Upper lobe of right lung (tissue), 1 donor: ENCODE data around the gene PCF11. TPM values are rescaled to one million over a fixed set of nuclear protein-coding genes. Genes with fewer than 3 reads are reported as not detected.

Experiments
- ATAC-seq: fragments of 200-7000 bp; cut with Tn5 transposase; one replicate; pipeline ENCODE4 v1.9.1; 2020; ENCODE audit warnings: mild to moderate bottlenecking, moderate library complexity
- DNase-seq: peaks from one replicate; pipeline ENCODE4 v3.0.0-alpha.2; 2020
- H3K27ac ChIP-seq: fragments of 200-600 bp; one replicate; pipeline ENCODE4 v1.8.0; 2022
- H3K27me3 ChIP-seq: fragments of 200-600 bp; one replicate; pipeline ENCODE4 v1.8.0; 2022; ENCODE audit warnings: mild to moderate bottlenecking
- H3K36me3 ChIP-seq: fragments of 200-600 bp; one replicate; pipeline ENCODE4 v1.8.0; 2022
- H3K4me1 ChIP-seq: fragments of 200-600 bp; one replicate; pipeline ENCODE4 v1.8.0; 2022
- H3K4me3 ChIP-seq: fragments of 200-600 bp; one replicate; pipeline ENCODE4 v1.8.0; 2022; ENCODE audit warnings: mild to moderate bottlenecking
- H3K9me3 ChIP-seq: fragments of 200-600 bp; one replicate; pipeline ENCODE4 v1.8.0; 2022
- intact Hi-C: fragments of 100-400 bp; cut with DNase I; formaldehyde crosslinking; loops from one replicate; pipeline ENCODE4 v1.11.0; 2022
- total RNA-seq: library from RNA; stranded (reverse); fragmentation: NEBNext Ultra II Directional; extraction: Animal tissue kit (Norgen Biotek cat#: 25700); gene quantifications from one replicate; pipeline ENCODE4 v1.2.1, GENCODE V29; 2021
- TF ChIP-seq, protein P1 (sequence below): fragments of 200-600 bp; IDR thresholded peaks from one replicate; pipeline ENCODE4 v1.8.0; 2022; ENCODE audit warnings: antibody characterized with exemption
- donor health status: DM: no; HTN: yes; CAD: no; lungs with severe emphysema.

The PCF11 gene
- total RNA-seq, 1 donor from 2014 or later, result 54.5 TPM

DNA sequence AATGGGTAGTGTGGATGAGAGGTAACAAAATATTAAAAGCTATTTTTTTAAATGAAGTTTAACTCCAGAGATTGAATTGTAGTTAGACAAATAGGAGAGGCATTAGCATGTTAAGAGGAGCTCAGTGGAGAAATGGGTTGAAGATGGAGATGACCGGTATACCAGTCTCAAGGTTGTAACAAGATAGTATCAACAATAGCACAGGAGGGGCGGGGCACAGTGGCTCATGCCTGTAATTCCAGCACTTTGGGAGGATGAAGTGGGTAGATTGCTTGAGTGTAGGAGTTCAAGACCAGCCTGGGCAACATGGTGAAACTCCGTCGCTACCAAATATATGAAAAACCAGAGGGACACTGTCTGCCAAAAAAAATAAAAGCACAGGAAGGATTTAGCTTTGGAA lies 30.5 kb downstream of the PCF11 start:
- no peaks in the 10 kb centered on the region for H3K27me3 ChIP-seq
- peaks cover 89% of the 10 kb centered on the region for H3K36me3 ChIP-seq
- H3K4me3 ChIP-seq, result no peak overlapping the region
- ATAC-seq (no peak), DNase-seq (no peak)
- H3K4me1 ChIP-seq, result peaks cover 7% of the 10 kb centered on the region
- TF ChIP-seq, protein P1, sequence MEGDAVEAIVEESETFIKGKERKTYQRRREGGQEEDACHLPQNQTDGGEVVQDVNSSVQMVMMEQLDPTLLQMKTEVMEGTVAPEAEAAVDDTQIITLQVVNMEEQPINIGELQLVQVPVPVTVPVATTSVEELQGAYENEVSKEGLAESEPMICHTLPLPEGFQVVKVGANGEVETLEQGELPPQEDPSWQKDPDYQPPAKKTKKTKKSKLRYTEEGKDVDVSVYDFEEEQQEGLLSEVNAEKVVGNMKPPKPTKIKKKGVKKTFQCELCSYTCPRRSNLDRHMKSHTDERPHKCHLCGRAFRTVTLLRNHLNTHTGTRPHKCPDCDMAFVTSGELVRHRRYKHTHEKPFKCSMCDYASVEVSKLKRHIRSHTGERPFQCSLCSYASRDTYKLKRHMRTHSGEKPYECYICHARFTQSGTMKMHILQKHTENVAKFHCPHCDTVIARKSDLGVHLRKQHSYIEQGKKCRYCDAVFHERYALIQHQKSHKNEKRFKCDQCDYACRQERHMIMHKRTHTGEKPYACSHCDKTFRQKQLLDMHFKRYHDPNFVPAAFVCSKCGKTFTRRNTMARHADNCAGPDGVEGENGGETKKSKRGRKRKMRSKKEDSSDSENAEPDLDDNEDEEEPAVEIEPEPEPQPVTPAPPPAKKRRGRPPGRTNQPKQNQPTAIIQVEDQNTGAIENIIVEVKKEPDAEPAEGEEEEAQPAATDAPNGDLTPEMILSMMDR, result no peak
- no peaks in the 10 kb centered on the region for H3K9me3 ChIP-seq
- no peak overlapping the region for H3K27ac ChIP-seq
- intact Hi-C loops, result no loop called here

DNA sequence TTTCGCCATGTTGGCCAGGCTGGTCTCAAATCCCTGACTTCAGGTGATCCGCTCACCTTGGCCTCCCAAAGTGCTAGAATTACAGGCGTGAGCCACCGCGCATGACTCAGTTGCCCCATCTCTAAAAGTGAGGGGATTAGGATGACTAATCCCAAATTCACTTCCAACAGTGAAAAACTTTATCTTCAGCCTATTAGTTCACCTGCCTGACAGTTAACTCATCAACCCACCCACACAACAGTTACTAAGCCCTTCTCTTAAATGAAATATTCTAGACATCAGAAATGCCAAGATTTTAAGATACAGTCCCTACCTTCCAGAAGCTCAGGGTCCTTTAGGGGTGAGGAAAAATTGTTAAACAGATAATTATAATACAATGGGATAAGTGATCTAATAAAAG lies 34.6 kb downstream of the PCF11 start:
- Histone ChIP-seq H3K9me3 (no peaks in the 10 kb centered on the region), H3K36me3 (peaks cover 49% of the 10 kb centered on the region), H3K27me3 (no peaks in the 10 kb centered on the region), H3K4me1 (peaks cover 23% of the 10 kb centered on the region), H3K4me3 (no peak overlapping the region), H3K27ac (no peak overlapping the region)
- TF ChIP-seq, protein P1, result no peak
- DNase-seq (no peak), ATAC-seq (no peak)
- intact Hi-C loops, result no loop called here

DNA sequence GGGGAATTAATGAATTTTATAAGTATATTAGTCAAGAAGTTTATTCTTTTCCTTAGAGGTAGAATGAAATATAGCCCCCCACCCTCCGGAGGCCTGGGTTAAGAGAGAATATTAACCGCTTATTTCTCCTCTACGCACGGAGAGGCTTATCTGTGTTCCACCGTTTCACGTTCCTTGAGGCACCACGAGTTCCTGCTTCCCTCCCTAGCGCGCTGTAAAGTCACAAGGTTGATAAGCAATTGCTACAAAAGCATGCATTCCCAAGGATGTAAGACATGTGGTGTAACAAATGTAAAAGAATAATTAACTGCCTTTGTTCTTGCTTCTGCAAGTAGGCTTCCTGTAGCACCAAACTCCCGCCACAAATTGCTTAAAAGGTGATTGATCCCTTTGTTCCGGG lies 35.1 kb downstream of the PCF11 start:
- ATAC-seq (no peak), DNase-seq (no peak)
- Histone ChIP-seq H3K27me3 (no peaks in the 10 kb centered on the region), H3K27ac (no peak overlapping the region), H3K9me3 (no peaks in the 10 kb centered on the region), H3K4me1 (peaks cover 23% of the 10 kb centered on the region), H3K4me3 (no peak overlapping the region), H3K36me3 (peaks cover 44% of the 10 kb centered on the region)
- intact Hi-C loops, result no loop called here
- TF ChIP-seq, protein P1, result no peak

DNA sequence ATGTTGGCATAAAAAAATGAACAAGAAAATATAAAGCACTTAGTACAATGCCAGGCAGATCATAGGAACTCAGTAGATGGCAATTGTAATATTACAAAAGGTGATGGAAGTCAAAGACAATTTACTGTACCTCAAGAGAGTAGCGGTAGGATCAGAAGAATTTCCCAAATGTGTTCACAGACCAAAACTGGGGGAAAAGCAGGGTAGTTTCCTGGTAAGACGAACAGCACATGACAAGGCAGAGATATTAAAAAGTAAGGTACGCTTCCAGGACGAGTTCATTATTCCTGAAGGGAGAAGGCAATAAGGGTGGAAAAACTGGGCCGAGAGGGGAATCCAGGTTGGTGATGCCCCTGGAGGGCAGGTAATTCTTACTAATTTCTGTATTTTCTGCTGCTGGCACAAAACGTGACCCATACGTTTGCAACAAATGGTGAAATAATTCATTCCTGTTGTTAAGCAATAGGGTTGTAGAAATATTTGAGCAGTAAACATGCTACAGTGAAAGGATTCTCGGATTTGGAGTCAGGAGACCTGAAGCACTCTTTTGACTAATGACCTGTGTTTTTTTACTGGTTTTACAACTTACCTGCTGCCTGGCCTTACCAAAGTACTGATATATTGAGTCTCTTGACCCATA lies 35.8 kb downstream of the PCF11 start:
- Histone ChIP-seq H3K4me1 (peaks cover 28% of the 10 kb centered on the region), H3K27ac (peak overlapping the region; percentile 96), H3K27me3 (no peaks in the 10 kb centered on the region), H3K9me3 (no peaks in the 10 kb centered on the region), H3K36me3 (peaks cover 41% of the 10 kb centered on the region), H3K4me3 (peak overlapping the region; percentile 84)
- no peak for ATAC-seq
- intact Hi-C loops, result no loop called here
- no peak for DNase-seq
- TF ChIP-seq, protein P1, result no peak

DNA sequence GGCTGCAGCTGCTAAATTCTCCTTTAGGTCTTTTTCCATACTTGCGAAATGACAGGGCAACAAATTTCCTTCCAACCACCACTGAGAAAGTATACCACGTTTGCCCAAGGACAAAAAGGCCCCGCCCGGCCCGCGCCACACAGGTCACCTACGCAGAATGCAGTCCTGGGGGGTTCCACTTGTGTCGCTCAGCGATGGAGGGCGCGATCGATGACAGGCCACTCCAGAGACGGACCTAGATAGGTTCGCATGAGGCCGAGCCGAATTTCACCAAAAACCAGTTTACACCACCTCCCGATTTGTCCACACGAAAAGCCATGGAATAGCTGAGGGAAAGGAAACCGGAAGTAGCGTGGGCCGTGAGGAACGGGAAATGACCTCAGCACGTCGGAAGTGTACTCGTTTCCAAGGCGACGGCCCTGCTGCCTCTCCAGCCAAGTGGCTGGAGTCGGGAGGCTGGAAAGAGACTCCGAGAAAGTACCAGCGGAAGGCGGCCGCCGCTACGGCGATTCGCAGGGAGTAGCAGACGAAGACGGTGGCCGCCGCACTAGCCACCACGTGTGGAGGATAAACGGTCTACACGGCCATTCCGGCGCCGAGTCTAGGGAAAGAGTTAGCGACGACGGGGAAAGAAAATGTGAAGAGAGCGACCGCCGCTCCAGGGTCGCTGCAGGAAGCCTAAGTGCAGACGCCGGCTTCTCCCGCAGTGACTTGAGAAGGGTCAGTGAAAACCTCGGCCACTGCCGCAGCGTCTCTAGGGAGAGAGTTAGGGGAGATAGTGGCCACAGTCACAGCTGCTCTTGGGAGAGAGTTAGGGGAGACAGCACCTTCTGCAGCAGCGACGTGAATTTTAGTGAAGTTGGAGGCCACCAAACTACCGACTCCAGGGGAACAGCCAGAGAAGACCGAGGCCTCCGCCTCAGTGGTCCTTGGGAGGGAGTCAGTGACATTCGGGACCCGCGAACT lies 36.7 kb downstream of the PCF11 start, which contains the start of gene ANKRD42:
Gene ANKRD42, plus strand, starts transcription at position 398 of the 966 bp plus-strand sequence. CDS start 959 bp downstream, outside the sequence.
- H3K4me1 ChIP-seq, result peaks cover 28% of the 10 kb centered on the region
- ATAC-seq, result peak; percentile 95
- H3K27ac ChIP-seq, result peak within 1 kb of the TSS; percentile 96
- peaks cover 39% of the 10 kb centered on the region for H3K36me3 ChIP-seq
- H3K9me3 ChIP-seq, result no peaks in the 10 kb centered on the region
- DNase-seq, result peak; percentile 95
- intact Hi-C loops, result no loop called here
- no peaks in the 10 kb centered on the region for H3K27me3 ChIP-seq
- TF ChIP-seq, protein P1, result no peak
- peak within 1 kb of the TSS; percentile 84 for H3K4me3 ChIP-seq
